Measurements from ENCODE around the gene TRIM69.

DNA sequence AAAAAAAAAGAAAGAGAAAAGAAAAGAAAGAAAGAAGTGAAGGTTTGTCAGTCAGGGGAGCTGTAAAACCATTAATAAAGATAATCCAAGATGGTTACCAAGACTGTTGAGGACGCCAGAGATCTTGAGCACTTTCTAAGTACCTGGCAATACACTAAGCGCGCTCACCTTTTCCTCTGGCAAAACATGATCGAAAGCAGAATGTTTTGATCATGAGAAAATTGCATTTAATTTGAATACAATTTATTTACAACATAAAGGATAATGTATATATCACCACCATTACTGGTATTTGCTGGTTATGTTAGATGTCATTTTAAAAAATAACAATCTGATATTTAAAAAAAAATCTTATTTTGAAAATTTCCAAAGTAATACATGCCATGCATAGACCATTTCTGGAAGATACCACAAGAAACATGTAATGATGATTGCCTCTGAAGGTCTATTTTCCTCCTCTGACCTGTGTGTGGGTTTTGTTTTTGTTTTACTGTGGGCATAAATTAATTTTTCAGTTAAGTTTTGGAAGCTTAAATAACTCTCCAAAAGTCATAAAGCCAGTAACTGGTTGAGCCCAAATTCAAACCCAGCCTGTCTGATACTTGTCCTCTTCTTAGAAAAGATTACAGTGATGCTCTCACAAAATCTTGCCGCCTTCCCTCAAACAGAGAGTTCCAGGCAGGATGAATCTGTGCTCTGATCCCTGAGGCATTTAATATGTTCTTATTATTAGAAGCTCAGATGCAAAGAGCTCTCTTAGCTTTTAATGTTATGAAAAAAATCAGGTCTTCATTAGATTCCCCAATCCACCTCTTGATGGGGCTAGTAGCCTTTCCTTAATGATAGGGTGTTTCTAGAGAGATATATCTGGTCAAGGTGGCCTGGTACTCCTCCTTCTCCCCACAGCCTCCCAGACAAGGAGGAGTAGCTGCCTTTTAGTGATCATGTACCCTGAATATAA, 23.0 kb upstream of the TRIM69 start:
- no peak for TF ChIP-seq POLR2A (IDR thresholded peaks at IDR 0.05)
- TF ChIP-seq, protein P1, sequence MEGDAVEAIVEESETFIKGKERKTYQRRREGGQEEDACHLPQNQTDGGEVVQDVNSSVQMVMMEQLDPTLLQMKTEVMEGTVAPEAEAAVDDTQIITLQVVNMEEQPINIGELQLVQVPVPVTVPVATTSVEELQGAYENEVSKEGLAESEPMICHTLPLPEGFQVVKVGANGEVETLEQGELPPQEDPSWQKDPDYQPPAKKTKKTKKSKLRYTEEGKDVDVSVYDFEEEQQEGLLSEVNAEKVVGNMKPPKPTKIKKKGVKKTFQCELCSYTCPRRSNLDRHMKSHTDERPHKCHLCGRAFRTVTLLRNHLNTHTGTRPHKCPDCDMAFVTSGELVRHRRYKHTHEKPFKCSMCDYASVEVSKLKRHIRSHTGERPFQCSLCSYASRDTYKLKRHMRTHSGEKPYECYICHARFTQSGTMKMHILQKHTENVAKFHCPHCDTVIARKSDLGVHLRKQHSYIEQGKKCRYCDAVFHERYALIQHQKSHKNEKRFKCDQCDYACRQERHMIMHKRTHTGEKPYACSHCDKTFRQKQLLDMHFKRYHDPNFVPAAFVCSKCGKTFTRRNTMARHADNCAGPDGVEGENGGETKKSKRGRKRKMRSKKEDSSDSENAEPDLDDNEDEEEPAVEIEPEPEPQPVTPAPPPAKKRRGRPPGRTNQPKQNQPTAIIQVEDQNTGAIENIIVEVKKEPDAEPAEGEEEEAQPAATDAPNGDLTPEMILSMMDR (IDR thresholded peaks at IDR 0.05) = peak in 3 of 6 experiments; percentile 6 to 35 (median 9)
